GM21447 (cell line): ENCODE measurements around the gene ETV3.
"Not testable (repeated sequence)": the region's sequence is repeated elsewhere in the genome, so short reads cannot be mapped to it uniquely, and the experiment has no call there.

ENCODE experiments used
- ATAC-seq: cut with Tn5 transposase; IDR thresholded peaks from one replicate; pipeline ENCODE4 v1.9.1; 2021; ENCODE audit not compliant: unreplicated experiment

The ETV3 gene

GRCh38 chr1:157138220-157139051 lies at the start of gene ETV3:
Gene ETV3 (minus strand): TSS chr1:157138395. CDS start chr1:157136352, 2,043 bp downstream.
- peak; percentile 83 for ATAC-seq

GRCh38 chr1:157186281-157186992 lies 48.2 kb upstream of the ETV3 start:
- ATAC-seq = no peak

GRCh38 chr1:157183870-157184269 lies 45.7 kb upstream of the ETV3 start:
- ATAC-seq = no peak

- ATAC-seq = not testable (repeated sequence)
Observed at GRCh38 chr1:157182371-157182770, 44.2 kb upstream of the ETV3 start.

- ATAC-seq = no peak
Observed at GRCh38 chr1:157181790-157182189, 43.6 kb upstream of the ETV3 start.

DNA sequence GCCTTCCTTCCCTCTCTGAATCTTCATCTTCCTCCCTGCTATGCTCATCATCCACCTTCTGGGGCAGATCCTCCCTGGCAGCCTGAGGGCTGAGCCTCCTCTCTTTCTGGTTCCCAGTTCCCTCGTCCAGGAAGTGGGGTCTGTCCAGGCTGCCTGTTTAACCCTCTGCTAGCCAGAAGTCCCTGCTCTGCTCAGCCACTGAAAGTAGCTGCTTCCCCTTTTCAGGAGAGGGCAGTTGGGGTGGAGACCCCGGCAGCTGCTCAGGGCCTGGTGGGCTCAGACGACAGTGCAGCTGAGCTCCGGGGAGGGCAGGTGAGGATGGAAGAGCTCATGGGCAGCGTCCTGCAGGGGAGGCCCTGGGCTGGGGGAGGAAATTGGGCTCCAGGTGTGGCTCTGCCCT lies 43.1 kb upstream of the ETV3 start:
- ATAC-seq = no peak

DNA sequence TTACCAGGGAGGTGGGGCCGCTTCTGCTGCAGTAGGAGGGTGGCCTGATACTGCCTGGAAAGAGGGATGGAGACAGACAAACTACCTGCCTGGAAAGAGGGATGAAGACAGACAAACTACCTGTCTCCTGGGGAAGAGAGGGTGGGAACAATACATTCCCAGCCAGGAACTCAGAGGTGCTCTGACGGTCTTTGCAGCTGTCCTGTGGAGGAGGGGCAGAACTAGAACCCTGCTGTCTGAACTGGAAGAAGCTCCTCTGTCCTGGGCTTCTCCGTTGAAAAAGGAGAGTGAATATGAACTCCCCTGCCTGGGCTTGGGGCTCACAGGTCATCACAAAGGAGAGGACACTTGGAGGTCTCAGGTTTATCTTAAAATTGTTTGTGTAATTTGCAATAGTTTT lies 40.3 kb upstream of the ETV3 start:
- no peak for ATAC-seq

DNA sequence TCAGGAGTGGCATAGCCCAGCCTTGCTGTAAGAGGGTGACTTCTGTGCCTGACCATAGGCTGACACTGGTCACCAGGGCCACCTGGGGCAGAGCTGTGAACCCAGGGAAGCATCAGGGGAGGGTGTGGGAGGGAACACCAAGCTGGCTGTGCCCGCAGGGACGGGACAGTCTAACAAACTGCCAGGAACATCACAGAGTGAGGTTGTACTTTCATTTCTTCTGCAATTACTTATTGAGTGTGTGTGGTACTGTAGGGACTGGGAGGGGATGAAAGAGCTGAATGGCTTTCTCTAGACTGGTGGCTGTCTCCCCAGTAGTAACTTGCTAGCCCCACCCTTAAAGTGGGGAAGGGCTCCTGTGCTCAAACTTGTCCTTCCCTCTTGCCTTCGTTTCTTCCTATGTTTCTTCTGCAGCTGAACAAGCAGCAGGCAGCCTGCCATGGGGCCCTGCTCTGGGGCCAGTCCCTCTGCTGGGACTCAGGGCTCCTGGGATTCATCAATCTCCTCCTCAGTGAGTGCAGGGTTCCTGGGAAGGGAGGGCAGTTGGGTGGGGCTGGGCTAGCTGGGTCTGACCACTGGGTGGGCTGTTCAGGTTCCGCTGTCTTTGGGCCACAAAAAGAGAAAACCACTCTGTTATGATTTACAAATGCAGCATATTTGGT lies 39.7 kb upstream of the ETV3 start:
- ATAC-seq = no peak

DNA sequence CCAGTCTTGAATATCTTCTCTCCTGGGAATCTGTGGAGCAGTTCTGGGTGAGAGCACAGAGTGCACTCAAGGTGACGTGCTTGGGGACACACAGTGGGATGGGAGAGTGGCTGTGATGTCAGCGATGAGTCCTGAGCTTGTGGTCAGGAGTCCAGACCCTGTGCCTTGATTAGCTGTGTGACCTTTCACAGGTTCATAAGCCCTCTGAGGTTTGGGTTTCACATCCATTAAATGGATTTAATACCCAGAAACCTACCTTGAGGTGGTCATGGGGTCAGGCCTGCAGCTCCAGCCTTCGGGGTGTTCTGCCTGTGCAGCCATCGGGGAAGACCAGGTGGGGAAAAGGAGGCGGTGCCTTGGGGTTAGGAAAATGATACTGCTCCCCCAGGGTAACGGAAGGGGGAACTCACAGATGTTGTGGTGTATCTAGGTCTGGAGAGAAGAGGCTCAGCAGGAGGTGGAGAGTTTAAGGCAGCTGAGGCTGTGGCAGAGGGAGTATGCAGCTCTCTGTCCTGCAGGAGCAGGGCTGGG lies 38.5 kb upstream of the ETV3 start:
- ATAC-seq = peak; percentile 57

DNA sequence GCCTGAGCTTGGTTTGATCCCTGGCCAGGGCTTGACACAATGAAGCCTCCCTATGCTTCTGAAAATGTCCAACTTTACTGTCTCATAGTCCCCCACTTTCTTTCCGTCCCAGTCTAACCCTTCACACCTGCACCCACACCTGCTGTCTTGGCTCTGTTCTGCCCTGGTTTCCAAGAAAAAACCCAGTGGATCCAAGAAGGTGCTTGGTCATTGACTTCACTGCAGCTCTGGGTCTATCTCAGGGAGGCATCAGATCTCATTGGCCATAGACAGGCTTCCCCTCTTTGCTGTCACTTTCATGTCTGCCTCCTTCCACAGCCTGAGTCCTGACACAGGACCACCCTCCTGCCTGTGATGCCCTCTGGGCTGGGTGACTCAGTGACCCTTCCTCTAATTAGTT lies 37.8 kb upstream of the ETV3 start:
- ATAC-seq = no peak

DNA sequence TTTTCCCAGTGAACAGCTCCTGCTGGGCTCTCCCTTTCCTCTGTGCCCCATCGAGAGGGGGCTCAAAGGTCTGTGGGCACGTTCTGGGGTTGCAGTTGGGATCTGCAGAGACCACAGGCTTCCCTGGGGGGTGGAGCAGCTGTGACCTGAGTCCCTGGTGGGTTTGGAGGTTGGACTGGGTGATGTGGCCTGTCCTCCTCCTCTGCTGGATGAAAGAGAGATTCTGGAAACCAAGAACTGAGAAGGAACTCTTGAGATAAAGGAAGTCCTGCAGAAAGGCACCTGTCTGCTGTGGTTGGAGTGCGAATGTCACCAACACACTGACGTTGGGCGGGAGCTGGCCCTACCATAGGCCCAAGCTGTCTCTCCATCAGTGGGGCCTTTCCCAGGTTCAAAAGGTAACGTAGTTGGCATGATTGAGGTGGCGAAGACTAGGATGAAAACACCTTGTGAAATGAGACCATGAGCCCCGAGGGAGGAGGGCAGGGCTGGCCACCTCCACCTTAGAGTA lies 35.8 kb upstream of the ETV3 start:
- no peak for ATAC-seq

- ATAC-seq = not testable (repeated sequence)
Observed at GRCh38 chr1:157173241-157173640, 35.0 kb upstream of the ETV3 start.

GRCh38 chr1:157172591-157172990 lies 34.4 kb upstream of the ETV3 start:
- ATAC-seq = not testable (repeated sequence)

DNA sequence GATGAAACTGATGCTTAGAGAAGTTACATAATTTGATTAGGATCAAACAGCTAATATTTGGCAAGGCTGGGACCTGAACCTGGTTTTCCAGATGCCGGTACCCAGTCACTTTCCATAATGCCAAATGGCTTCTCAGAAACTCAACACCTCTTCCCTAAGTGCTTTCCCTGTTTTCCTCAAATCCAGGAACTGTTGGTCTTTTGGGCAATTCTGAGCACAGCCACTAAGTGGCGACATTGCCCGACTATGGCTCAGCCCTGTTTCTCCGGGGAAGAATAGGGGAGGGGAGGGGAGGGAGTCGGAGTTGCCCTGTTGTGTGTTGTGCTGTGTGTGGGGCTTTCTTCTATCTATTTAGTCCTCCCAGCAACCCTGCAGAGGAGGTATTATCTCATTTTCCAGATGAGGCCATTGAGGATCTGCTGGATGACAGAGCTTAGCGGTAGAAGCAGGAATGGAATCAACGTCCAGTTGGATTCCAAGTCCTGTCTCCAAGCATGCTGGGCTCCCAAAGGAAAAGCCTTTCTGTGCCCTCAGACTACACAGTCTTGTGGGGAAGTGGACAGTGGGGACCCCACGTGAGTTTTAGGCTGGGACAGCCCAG lies 33.8 kb upstream of the ETV3 start:
- ATAC-seq = not testable (repeated sequence)

DNA sequence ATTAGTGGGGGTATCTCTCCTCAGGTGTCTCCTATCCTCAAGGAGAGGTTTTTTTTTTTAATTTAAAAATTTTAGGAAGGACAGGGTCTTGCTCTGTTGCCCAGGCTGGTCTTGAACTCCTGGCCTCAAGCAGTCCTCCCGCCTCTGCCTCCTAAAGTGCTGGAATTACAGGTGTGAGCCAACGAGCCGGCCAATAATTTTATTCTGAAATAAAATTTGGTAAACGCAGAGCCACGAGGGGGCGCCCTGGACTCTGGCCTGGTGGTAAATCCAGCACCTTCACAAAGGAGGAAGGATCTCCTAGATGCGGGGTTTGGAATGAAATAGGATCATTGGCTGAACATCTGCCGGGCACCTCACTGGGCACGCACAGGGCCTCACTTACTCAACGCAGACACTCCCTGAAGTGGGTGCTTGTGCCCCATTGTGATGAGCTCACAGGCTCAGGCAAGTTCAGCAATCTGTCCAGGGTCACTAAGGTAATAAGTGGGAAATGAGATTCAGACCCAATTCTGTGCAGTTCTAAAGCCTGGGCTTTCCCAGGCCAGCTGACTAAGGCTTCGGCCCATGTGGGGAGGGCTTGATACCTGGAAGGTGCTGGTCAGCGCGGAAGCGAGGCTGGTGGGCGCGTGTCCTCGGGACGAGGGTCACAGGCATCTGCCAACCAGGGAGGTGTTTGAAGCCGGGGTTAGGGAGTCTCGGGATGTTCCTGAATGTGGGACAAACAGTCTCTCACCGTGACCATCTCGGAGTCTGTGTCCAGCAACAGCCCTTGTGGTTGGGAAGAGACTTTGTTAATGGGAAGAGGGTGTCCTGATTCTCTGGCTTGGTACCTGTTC lies 32.7 kb upstream of the ETV3 start:
- ATAC-seq = no peak

DNA sequence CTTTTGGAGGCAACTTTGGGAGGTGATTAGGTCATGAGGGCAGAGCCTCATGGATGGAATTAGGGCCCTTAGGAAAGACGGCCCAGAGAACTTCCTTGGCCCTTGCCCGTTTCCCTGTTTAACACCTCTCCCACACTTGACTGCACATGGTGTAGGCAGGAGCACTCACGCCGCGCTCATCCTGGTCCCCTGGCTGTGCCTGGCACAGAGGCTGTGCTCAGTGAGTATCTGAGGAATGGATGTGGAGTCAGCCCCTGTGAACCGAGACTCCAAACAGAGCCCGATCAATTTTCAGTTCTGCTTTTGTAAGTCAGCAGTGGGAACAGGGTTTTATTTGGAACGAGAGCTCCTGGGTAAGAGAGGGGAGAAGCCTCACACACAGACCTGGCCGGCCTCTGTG lies 29.8 kb upstream of the ETV3 start:
- no peak for ATAC-seq

- ATAC-seq = no peak
Observed at GRCh38 chr1:157167437-157167836, 29.2 kb upstream of the ETV3 start.

- ATAC-seq = no peak
Observed at GRCh38 chr1:157166590-157166989, 28.4 kb upstream of the ETV3 start.

DNA sequence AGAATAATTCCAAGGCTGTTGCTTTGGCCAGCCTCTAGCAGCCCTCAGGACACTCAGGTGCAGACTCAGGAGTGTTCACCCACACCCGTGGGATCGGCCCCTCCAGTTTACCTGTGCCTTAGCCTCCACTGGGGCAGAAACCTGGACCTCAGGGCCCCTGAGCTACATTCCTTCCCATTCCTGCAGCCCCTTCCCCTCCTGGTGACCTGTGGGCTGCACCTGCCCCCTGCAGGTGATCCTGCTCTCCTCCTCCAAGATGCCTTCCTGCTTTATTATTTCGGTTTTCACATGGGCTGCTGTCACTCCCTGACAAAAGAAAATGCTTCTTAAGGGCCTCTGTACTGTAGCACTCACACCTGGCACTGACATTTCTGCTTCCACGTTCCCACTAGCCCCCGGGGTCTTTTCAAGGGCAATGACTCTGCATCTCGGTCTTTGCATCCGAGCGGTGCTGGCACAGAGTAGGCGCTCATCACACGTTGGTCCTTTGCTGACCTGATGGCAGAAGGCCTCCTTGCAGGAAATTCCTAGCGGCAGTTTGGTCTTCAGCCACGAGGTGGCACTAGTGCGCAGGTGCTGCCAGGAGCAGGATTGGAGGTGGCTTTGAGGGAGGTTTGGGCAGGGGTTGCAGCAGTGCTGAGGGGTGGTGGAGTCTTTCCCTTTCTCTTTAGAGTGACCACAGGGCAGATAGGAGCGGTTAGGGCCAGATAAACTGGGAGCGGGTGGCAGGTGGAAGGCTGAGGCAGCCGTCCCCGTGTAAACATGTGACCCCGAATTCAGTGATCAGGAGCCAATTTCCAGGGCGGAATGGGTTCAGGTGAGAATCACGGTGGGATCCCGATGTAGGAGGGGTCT lies 25.3 kb upstream of the ETV3 start:
- no peak for ATAC-seq
